Measurements from ENCODE around the gene ORMDL2. TPM values are rescaled to one million over a fixed set of nuclear protein-coding genes. Genes with fewer than 3 reads are reported as not detected.
"Not testable (repeated sequence)": the region's sequence is repeated elsewhere in the genome, so short reads cannot be mapped to it uniquely, and the experiment has no call there.

ORMDL2 gene
- total RNA-seq, 1 donor from 2014 or later: 38.2 TPM

DNA sequence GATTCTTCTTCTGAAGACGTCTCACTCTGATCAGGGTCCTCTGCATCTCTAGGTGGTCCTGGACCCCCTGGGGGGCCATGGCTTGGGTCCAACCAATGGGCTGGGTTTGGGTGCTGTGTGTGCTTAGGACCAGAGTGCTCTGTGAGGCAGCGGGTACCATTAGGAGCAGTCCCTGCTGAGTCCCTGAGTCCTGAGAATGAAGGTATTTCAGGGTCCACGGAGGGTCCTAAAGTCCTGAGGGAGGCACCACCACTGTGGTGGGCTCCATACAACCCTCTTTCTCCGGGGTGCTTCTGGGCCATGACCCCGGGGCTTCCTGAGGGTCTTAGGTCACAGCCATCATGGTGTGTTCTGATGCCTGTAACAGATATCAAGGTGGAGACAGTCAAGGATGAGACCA lies 10.5 kb downstream of the ORMDL2 start:
- no peak for DNase-seq (ENCODE audit: low read depth, low spot score)

DNA sequence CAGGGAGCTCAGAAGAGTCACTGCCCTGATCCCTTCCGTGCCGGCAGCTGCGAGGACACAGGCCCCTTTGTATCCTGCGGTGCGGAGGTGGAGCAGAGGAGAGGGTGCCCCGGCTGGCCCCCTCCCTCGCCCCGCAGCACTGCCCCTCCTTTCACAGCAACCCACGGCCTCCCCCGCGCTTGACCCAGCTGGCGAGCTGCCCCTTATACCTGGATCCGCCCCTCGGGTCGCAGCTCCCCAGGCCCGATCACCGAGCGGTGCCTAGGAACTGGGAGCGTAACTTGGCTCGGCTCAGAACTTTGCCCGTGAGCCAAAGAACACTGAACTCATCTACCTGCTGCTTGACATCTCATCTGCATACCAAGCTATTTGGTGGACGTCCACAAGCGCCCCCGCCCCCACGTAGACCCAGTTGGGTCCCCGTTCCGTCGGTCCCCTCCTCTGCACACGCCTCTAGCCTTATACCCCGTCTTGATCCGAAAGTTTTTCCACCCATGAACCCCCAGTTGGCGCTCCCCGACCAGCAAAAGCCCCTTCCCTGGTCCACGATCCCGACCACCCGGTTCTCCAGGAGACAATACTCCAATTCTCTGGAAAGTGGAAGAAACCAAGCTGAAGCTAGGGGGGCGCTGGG lies 12.2 kb downstream of the ORMDL2 start:
- DNase-seq (ENCODE audit: low read depth, low spot score): no peak

DNA sequence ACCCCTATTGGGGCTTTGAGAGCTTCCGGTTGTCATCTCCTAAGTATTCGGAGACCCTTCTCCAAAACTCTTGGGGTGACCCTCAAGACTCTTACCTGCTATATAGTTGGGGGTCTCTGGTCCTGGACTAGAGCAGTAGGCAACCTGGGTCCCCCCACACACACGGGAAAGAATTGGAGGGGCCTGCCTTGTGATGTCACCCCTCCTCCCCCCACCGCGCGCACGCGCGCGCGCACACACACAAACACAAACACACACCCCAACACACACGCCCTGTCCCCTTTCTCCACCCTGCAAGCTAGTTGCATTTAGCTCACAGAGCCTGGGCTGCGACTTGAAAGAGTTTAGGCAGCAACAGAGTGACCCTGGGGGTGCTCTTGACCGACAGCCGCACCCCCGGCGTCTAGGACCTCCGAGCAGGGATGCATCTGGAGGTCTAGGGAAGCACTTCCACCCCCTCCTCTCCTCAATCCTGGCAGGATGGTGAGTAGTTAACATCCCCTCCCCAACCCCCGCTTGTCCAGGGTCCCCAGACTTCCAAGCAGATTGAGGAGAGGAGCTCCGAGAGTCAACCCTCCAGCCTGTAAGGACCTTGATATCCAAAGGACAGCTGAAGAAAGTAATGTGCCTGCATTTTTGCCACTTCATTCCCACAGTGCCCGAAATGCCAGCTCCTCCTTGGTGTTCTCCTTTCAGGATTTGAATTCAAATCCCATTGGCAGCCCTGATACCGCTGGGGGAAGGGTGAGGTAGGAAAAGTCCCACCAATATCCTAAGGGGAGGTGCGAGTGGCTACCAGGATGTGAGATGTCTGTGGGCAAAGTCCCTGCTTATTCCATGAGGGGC lies 13.0 kb downstream of the ORMDL2 start:
- DNase-seq (ENCODE audit: low read depth, low spot score): no peak

DNA sequence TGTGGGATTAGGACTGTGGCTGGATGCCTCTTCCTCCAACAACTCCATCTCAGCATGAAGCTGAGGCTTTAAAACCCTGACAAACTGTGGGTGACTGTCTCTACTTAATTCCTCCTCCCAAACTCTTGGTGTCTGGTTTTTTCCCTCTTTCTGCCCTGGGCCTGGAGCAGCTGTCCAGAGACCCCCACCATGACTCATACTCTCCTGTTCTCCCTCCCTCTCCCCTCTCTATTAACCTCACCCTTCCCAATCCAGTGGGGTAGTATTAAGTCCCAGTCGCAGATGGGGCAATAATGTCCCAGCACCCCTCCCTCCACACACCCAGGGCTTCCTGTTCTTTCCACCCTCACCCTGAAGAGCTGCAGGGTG lies 13.6 kb downstream of the ORMDL2 start:
- no peak for DNase-seq (ENCODE audit: low read depth, low spot score)

DNA sequence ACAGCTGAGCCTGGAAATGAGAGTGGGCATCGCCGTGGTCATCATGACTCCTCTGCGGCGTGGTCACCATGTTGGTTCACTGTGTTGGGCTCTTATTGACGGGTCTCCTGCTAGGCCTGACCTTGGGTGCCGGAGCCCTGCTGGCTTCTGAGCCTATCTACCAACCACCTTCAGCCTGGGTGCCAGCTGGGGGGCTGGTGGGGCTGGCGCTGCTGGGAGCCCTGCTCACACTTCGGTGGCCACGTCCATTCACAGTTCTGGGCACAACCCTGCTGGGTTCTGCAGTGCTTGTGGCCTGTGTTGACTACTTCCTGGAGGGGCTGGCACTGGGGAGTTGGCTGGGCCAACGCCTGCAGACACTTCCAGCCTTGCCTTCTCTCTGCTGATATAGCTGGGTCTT lies 15.2 kb downstream of the ORMDL2 start:
- no peak for DNase-seq (ENCODE audit: low read depth, low spot score)

DNA sequence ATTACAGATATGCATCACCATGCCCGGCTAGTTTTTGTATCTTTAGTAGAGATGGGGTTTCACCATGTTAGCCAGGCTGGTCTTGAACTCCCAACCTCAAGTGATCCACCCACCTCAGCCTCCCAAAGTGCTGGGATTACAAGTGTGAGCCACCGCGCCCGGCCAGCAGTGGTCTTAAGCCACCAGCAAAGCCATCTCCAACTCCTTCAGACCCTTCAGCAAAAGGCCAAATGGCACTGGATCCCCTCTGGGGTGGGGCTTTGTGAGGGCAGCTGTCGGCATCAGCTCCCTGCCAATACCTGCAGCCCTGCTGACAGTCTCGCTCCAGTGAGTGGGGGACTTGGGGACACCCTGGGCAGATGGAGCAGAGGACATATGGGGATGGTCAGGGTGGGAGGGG lies 16.6 kb downstream of the ORMDL2 start:
- not testable (repeated sequence) for DNase-seq (ENCODE audit: low read depth, low spot score)

DNA sequence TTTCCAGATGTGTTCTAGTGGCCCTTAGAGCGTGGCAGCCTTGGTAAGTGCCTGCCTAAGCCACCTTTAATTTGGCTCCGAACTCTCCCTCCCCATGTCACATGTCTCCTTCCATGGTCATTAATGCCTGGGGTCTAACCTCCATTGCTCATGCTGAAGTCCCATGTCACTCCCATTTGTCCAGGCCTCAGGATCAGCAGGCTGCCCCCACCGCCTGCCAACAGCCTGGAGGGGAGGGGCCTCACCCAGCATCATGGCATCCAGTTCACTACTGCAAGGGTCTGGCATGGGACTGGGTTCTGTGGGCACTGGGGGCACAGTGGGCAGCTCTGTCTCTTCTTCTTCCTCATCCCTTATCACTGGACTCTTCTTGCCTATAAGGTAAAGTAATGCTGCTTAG lies 20.5 kb downstream of the ORMDL2 start:
- no peak for DNase-seq (ENCODE audit: low read depth, low spot score)

DNA sequence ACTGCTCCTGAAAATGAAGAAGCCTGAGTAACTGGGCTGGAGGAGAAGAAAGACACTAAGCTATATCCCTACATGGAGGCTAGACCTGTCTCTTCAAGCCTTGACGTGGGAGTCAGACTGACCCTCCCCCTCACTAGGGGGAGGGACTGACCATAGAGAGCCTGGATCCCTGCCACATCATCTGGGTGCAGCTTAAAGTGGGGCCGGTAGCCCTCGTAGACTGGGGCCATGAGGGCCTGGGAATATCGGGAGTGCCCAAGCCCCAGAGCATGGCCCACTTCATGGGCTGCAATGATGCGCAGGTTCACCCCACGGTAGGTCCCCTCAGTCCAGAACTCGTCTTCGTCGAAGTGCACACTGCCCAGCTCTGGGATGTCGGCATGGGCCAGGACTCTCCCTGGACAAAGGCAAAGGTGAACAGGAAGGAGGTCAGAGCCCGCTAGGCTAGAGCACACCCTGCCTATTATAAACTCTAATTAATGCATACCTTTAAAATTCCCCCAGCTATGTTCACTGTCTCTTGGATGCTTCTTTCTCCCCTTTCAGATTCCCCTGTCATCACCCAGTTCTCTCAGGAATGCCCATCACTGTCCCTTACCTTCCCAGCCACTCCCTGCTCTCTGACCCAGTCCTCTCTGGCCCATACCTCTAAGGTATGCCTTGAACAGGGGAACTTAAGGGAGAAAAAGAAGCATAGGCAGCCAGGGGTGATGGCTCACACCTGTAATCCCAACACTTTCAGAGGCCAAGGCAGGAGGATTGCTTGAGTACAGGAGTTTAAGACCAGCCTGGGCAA lies 21.7 kb downstream of the ORMDL2 start:
- DNase-seq (ENCODE audit: low read depth, low spot score): no peak

DNA sequence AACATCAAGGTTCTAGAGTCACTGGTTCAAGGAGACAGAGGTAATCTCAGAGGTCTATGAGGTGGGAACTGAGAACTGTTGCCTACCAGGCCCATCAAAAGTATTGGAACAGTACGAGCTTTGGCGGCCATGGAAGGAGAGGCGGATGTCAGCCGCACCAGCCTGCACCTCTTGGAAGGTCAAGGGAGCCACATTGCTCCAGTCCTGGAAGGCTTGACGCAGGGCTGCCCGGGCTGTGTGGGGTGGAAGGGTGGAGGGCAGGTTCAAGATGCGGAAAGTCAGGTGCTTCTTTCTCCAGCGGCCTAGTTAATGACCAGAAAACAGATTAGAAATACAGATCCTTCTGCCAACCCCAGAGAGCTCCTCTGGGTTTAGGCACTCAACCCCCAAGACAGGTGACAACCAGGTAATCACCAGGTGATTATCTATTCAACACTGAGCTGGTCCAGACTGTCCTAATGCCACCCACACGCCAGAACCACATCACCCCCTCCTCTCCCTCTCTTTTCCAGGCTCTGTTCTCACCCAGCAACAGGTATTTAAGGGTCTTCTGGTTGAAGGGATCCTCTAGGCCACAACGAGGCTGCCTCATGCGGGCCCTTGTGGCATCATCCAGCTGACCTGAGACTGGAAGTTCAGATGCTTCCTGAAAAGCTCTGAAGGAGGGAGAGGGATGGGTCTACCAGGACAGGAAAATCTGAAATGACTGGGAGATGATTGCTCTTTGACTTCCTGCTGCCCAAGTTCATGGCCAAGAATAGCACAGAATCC lies 22.9 kb downstream of the ORMDL2 start:
- DNase-seq (ENCODE audit: low read depth, low spot score): no peak

DNA sequence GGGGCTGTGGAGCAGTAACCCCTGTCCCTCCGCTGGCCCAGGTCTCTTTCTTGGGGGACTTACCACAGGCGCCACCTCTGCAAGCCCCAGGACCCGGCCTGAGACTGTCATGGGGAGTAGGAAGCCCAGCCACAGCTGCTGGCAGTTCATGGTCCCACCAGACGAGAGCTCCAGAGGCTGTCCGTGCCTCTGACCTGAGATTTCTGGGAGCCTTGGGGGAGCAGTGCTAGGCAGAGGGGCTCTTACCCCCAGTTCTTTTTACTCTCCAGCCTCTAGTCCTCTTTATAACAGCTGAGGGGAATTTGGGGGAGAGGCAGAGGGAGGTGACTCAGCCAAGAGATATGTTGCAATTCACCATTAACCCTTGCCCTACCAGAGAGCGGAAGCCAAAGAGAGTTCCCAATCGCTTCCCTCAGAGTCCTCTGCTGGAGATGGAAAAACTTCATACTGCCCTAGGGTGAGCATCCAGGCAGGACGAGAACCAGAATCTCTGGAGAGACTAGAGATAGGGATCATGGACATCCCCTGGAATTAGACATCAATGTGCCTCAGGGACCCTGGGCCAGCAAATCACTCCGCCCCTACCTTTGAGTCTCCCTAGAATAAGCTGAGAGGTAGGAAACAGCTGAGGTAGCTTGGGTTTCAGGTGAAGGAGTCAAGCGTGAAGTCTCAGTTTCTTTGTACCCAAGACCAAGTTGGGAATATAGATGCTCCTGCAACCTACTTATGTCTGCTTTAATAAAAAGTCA lies 25.0 kb downstream of the ORMDL2 start, which contains the start of gene MMP19:
Gene MMP19 (minus strand): TSS at position 256 of the 749 bp plus-strand sequence. CDS start 106 bp downstream, at position 150.
- no peak for DNase-seq (ENCODE audit: low read depth, low spot score)

DNA sequence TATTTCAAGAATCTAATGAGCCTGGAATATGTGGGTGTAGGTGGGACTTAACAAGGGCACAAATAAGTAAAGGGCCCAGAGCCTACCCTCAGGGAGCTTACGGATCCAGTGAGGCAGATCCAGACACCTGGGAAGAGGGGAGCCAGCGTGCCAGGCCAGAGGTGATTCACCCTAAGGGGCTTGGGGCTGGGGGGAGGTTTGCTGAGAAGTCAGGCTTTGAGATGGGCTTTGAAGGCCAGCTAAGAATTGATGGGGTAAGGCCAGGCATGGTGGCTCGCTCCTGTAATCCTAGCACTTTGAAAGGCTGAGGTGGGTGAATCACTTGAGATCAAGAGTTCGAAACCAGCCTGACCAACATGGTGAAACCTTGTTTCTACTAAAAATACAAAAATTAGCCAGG lies 25.6 kb downstream of the ORMDL2 start:
- DNase-seq (ENCODE audit: low read depth, low spot score): no peak

DNA sequence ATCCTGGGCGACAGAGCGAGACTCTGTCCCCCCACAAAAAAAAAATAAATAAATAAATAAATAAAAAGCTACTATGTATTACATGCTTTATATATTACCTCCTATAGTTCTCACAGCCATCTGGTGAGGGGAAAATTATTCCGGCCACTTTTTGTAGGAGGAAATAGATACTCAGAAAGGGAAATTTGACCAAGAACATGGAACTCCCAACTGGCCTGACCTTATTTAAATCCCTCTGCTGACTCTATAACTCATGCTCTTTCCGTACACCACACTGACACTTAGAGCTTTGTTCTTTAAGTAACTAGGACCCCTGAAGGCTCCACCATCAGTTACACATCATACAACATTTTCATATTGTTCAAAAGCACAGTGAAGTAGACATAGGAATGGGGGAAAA lies 27.1 kb downstream of the ORMDL2 start:
- DNase-seq (ENCODE audit: low read depth, low spot score): no peak

DNA sequence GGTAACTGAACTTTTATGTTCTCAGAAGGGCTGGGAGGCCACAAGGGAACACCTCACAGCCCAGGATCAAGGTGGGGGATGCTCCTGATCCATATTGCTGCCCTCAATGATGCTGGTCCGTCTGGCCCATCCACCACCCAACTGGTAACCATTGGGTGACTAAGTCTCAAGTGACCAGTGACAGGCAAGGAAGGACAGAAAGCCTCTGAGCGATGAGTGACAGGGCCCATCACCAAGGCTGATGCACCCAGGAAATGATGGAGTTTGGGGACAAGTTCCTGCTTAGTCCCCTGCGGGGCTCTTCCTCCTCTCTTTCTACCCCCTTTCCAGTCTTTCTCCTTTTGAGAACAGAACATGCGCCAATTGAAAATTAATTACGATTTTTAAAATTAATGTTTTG lies 27.5 kb downstream of the ORMDL2 start:
- no peak for DNase-seq (ENCODE audit: low read depth, low spot score)

DNA sequence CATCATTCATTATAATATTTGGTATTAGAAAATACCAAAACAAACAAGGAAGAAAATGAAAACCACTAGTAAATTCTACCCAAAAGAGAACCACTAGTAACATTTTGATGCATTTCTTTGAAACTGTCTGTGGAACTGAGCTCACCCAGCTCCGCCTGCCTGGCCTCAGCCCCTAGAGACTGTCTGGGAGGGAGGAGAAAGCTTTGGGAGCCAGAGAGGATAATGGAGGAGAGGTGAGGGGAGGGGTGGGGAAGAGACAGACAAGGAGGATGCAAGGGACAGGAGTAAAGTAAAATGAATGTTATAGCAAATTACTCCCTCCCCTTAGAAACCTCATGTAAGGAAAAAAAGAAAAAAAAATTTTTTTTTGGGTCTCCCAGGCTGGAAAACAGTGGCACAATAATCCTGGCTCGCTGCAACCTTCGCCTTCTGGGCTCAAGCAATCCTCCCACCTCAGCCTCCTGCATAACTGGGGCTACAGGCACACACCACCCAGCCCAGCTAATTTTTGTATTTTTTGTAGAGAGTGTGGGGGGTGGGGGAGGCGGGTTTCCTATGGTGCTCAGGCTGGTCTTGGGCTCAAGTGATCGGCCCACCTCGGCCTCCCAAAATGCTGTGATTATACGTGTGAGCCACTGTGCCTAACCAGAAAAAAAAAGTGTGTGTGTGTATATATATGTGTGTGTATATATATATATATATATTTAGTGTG lies 28.1 kb downstream of the ORMDL2 start:
- DNase-seq (ENCODE audit: low read depth, low spot score): no peak

DNA sequence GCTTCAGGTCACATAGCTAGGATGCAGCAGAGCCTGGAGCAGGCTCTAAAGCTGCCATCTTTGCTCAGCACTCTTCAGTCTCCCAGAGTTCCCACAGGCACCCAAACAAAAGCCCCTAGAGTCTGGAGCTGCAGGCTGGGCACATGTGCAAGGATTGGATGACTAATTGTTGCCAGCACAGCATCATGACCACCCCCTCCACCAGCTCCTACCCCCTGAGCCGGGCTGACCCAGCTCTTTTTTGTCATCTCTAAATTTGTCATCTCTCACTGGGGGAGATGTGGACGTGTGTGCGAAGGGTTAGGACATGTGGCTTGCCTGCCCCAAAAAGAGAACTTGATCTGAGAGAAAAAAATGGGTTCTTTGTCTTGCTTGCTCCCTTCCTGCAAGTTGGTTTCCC lies 29.2 kb downstream of the ORMDL2 start:
- no peak for DNase-seq (ENCODE audit: low read depth, low spot score)

DNA sequence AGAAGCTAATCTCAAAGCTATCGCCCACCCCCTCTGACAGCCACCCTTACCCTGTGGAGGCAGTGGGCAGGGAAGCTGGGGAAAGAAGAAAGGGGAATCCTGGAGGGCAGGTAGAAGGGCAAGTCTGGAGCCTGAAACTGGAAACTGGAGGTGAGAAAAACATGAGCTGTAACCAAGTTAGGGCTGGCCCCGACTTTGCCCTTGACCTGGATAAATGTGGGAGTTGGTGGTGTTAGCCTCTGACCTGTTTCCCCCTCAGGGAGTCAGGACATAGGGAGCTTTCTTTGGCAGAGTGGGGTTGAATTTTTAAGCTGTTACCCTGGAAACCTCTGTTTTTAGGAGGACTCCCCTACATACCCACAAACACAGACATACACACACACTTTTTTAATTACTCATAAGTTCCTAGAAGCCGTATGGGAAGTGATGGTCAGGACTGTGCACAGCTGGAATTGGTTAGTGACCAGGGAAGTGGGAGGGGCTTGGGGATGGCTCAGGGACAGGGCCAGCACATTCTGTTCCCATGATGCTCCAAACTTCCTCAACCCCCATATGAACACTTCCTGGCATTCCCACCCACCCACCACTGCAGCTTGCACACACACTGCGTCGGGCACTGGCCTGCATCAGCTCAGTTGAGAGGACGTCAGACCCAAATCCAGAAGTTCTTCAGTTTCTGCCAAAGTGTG lies 29.9 kb downstream of the ORMDL2 start:
- peak; percentile 95 for DNase-seq (ENCODE audit: low read depth, low spot score)

DNA sequence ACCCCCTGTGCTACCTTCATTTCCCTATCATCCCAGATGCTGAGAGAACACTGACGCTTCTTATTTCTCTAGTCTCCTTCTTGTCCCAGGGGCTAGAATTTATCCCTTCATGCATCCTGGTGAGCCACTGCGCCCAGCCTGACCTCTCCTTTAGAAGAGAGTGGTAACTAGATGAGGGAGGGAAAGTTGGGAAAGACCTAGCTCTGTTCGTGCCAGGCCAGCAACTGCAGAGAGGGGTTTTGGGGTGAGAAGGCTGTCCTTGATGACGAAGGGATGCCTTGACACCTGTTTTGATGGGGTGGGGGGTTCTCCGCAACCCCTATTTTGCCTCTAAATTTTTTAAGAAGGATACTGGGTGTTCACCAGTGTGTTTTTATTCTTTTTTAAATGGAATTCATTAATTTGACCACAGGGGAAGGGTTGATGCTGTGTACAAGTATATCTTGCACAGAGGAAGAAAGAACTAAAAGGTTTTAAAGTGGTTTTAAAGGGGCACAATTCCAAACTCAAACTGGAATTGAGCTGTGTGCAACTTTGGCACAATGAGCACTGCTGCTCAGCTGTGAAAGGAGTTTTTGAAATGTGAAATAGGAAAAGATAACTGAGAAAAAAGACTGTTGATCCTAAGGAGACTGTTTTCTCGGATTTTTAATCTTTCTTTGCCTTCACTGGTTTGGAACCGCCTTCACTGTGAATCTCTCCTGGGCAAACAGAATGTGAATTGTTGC lies 31.9 kb downstream of the ORMDL2 start:
- DNase-seq (ENCODE audit: low read depth, low spot score): no peak

DNA sequence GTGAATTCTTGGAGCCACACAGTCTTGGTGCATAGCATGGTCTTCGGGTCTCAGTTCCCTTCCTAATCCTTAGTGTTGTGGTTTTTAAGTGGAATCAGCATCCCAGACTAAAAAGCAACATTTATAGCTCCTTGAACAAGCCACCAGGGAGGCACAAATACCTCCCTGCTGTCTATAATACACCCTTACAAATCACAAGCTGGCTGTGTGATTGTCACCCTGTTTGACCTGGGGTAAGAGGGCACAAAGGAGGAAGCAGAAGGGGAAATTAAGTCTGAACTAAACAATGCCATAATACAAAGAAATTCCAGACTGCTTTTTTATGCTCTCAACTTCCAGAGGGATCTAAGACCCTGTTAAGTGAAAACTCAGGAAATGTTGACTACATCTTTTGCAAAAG lies 32.6 kb downstream of the ORMDL2 start:
- DNase-seq (ENCODE audit: low read depth, low spot score): no peak

DNA sequence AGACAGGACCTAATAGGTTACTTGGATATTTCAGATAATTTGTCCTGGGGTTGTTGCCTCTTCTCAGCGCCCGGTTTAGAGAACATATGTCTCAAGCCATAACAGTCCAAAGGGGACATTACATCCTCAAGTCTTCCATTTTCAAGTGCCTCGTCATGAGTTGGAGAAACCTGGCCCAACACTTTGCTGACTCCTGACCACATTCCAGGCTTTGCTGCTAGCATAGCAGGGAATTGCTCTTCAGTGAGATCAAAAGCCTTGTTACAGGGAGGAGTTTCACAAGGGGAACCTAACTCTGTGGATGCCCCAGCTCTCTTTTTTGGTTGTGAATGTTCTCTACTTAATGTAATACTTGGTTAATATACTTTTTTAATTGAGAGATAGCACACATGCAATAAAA lies 33.1 kb downstream of the ORMDL2 start:
- no peak for DNase-seq (ENCODE audit: low read depth, low spot score)

All from pulmonary artery endothelial cell (primary cell).